Neural cell (in vitro differentiated cells): Measurements from ENCODE around the gene FTL. TPM values are rescaled to one million over a fixed set of nuclear protein-coding genes. Genes with fewer than 3 reads are reported as not detected.
"Not testable (repeated sequence)": the region's sequence is repeated elsewhere in the genome, so short reads cannot be mapped to it uniquely, and the experiment has no call there.

ENCODE experiments used
- H2AFZ ChIP-seq: fragments of 200-600, 300-800 bp; sonication (generic), shearing (Covaris generic); 2 replicates; pipeline ENCODE4 v1.6.0; 2014; ENCODE audit warnings: low read depth, mild to moderate bottlenecking, antibody characterized with exemption, low read length, moderate library complexity
- H3F3A ChIP-seq: fragments of 200-600 bp; shearing (Covaris generic); 2 replicates; pipeline ENCODE4 v1.6.1; 2016; ENCODE audit warnings: mild to moderate bottlenecking, moderate library complexity, mixed read lengths, antibody characterized with exemption, low read length; ENCODE audit not compliant: insufficient read depth, poor library complexity, severe bottlenecking
- H3K27ac ChIP-seq: fragments of 200-600, 300-800 bp; sonication (generic), shearing (Covaris generic); 2 replicates; pipeline ENCODE4 v1.5.1; 2014; ENCODE audit warnings: mild to moderate bottlenecking, low read length, moderate library complexity
- H3K27me3 ChIP-seq: fragments of 300-800, 200-600 bp; sonication (generic), shearing (Covaris generic); 2 replicates; pipeline ENCODE4 v1.6.0; 2014; ENCODE audit warnings: mild to moderate bottlenecking, low read depth, low read length, moderate library complexity; ENCODE audit not compliant: insufficient read depth
- H3K36me3 ChIP-seq: fragments of 300-800, 200-600 bp; sonication (generic), shearing (Covaris generic); 2 replicates; pipeline ENCODE4 v1.5.1; 2014; ENCODE audit warnings: mild to moderate bottlenecking, antibody characterized with exemption, low read length, moderate library complexity; ENCODE audit not compliant: insufficient read depth
- H3K4me2 ChIP-seq: fragments of 300-800, 200-600 bp; sonication (generic), shearing (Covaris generic); 2 replicates; pipeline ENCODE4 v1.6.0; 2014; ENCODE audit warnings: mild to moderate bottlenecking, low read length
- H3K4me3 ChIP-seq: fragments of 300-800, 200-600 bp; sonication (generic), shearing (Covaris generic); 2 replicates; pipeline ENCODE4 v1.5.1; 2014; ENCODE audit warnings: mild to moderate bottlenecking, low read length, moderate library complexity
- H3K79me2 ChIP-seq: fragments of 200-600 bp; shearing (Covaris generic); replicated peaks from 2 replicates; pipeline ENCODE4 v1.6.0; 2014; ENCODE audit warnings: mild to moderate bottlenecking, low read length, moderate library complexity; ENCODE audit not compliant: insufficient read depth
- H3K9ac ChIP-seq: fragments of 300-800, 200-600 bp; sonication (generic), shearing (Covaris generic); 2 replicates; pipeline ENCODE4 v1.6.1; 2016; ENCODE audit warnings: mild to moderate bottlenecking, low read length, mixed read lengths
- H3K9me2 ChIP-seq: fragments of 200-600 bp; shearing (Covaris generic); 2 replicates; pipeline ENCODE4 v1.6.1; 2016; ENCODE audit warnings: mild to moderate bottlenecking, low read length, mixed read lengths; ENCODE audit not compliant: insufficient read depth
- H3K9me3 ChIP-seq: fragments of 200-600, 300-800 bp; sonication (generic), shearing (Covaris generic); 2 replicates; pipeline ENCODE4 v1.6.1; 2016; ENCODE audit warnings: mild to moderate bottlenecking, mixed run types, low read length, moderate library complexity, mixed read lengths
- H4K20me1 ChIP-seq: fragments of 200-600 bp; shearing (Covaris generic); 2 replicates; pipeline ENCODE4 v1.6.1; 2016; ENCODE audit warnings: mild to moderate bottlenecking, mixed run types; ENCODE audit not compliant: insufficient read depth
- CTCF ChIP-seq: fragments of 450-650 bp; IDR thresholded peaks from 2 replicates; pipeline ENCODE4 v1.5.1; 2014; ENCODE audit warnings: antibody characterized with exemption, mild to moderate bottlenecking, moderate library complexity; ENCODE audit not compliant: poor library complexity, severe bottlenecking
- EP300 ChIP-seq: fragments of 450-650 bp; conservative IDR thresholded peaks from 2 replicates; pipeline ENCODE4 v1.6.1; 2014; ENCODE audit warnings: antibody characterized with exemption, mild to moderate bottlenecking, moderate library complexity; ENCODE audit not compliant: poor library complexity, severe bottlenecking
- EZH2 ChIP-seq: fragments of 200-600, 300-800 bp; shearing (Covaris generic), sonication (generic); IDR thresholded peaks from 2 replicates; pipeline ENCODE4 v1.6.1; 2014; ENCODE audit warnings: antibody characterized with exemption, low read length, borderline replicate concordance, mild to moderate bottlenecking; ENCODE audit not compliant: insufficient read depth, poor library complexity, severe bottlenecking
- MXI1 ChIP-seq: fragments of 450-650 bp; conservative IDR thresholded peaks from 2 replicates; pipeline ENCODE4 v1.6.1; 2014; ENCODE audit warnings: antibody characterized with exemption, mild to moderate bottlenecking; ENCODE audit not compliant: poor library complexity, severe bottlenecking
- POLR2AphosphoS5 ChIP-seq: IDR thresholded peaks from 2 replicates; pipeline ENCODE4 v1.6.1; 2012
- RAD21 ChIP-seq: fragments of 450-650 bp; conservative IDR thresholded peaks from 2 replicates; pipeline ENCODE4 v1.6.1; 2014; ENCODE audit warnings: antibody characterized with exemption, mild to moderate bottlenecking, moderate library complexity
- REST ChIP-seq: IDR thresholded peaks from 2 replicates; pipeline ENCODE4 v1.6.1; 2012; ENCODE audit warnings: borderline replicate concordance
- SMC3 ChIP-seq: fragments of 450-650 bp; conservative IDR thresholded peaks from 2 replicates; pipeline ENCODE4 v1.6.1; 2014; ENCODE audit warnings: antibody characterized with exemption, mild to moderate bottlenecking, moderate library complexity; ENCODE audit not compliant: poor library complexity
- TAF1 ChIP-seq: IDR thresholded peaks from 2 replicates; pipeline ENCODE4 v1.6.1; 2012; ENCODE audit warnings: low read depth
- polyA plus RNA-seq: library from polyadenylated mRNA; depleted of rRNA; stranded (reverse); fragments of >200 nt; gene quantifications from 2 replicates; pipeline ENCODE4 v1.2.3, GENCODE V29; 2014

The FTL gene
- polyA plus RNA-seq, 1 donor from 2014 or later: 886 TPM

- Histone ChIP-seq H3K79me2 (no peaks in the 10 kb centered on the region), H3K9me2 (no peaks in the 10 kb centered on the region), H3K36me3 (no peaks in the 10 kb centered on the region), H3K9ac (no peak overlapping the region), H3K4me3 (no peak overlapping the region), H4K20me1 (no peaks in the 10 kb centered on the region), H3F3A (no peaks in the 10 kb centered on the region), H2AFZ (no peak overlapping the region), H3K27ac (no peak overlapping the region), H3K9me3 (no peaks in the 10 kb centered on the region), H3K27me3 (no peaks in the 10 kb centered on the region), H3K4me2 (no peak overlapping the region)
- no peak for TF ChIP-seq EZH2
These were observed 42.3 kb upstream of the FTL start for GRCh38 chr19:48922548-48923490.

- Histone ChIP-seq H2AFZ (no peak overlapping the region), H3K4me3 (no peak overlapping the region), H3K27me3 (no peaks in the 10 kb centered on the region), H3K9ac (no peak overlapping the region), H3K27ac (no peak overlapping the region), H4K20me1 (no peaks in the 10 kb centered on the region), H3K9me3 (no peaks in the 10 kb centered on the region), H3K4me2 (no peak overlapping the region), H3K36me3 (no peaks in the 10 kb centered on the region), H3K79me2 (no peaks in the 10 kb centered on the region), H3F3A (no peaks in the 10 kb centered on the region), H3K9me2 (no peaks in the 10 kb centered on the region)
- TF ChIP-seq MXI1: no peak
- TF ChIP-seq SMC3: no peak
- no peak for TF ChIP-seq POLR2AphosphoS5
- no peak for TF ChIP-seq EZH2
- no peak for TF ChIP-seq EP300
- no peak for TF ChIP-seq TAF1
- TF ChIP-seq RAD21: no peak
- no peak for TF ChIP-seq REST
- no peak for TF ChIP-seq CTCF
These were observed 39.8 kb upstream of the FTL start for GRCh38 chr19:48925240-48925843.

- H3K4me3 ChIP-seq, H3K36me3 ChIP-seq, H3K9ac ChIP-seq, H3K27ac ChIP-seq, H3K9me3 ChIP-seq, H3F3A ChIP-seq, H4K20me1 ChIP-seq, H3K27me3 ChIP-seq, H3K4me2 ChIP-seq, H2AFZ ChIP-seq, H3K79me2 ChIP-seq, H3K9me2 ChIP-seq: not testable (repeated sequence)
These were observed 39.2 kb upstream of the FTL start for GRCh38 chr19:48925890-48926289.
